ENCODE results near the gene MLF2.

GRCh38 chr12:6771091-6771495, 18.2 kb upstream of the MLF2 start:
- no peak for TF ChIP-seq POLR2AphosphoS5 (IDR thresholded peaks at IDR 0.05; ENCODE audit: control insufficient read depth, insufficient read depth, low read depth, low read length)
- TF ChIP-seq RNF2 (IDR thresholded peaks at IDR 0.05): no peak
- no peak for TF ChIP-seq ZNF311 (CRISPR knock-in tag; IDR thresholded peaks at IDR 0.05)
- TF ChIP-seq BHLHE40 (IDR thresholded peaks at IDR 0.05; ENCODE audit: low read length): no peak
- TF ChIP-seq NBN (IDR thresholded peaks at IDR 0.05; ENCODE audit: low read depth): no peak
- no peak for TF ChIP-seq RB1 (IDR thresholded peaks at IDR 0.05; ENCODE audit: low read depth)
- no peak for TF ChIP-seq FOXJ3 (CRISPR knock-in tag; IDR thresholded peaks at IDR 0.05)
- TF ChIP-seq BRD4 (IDR thresholded peaks at IDR 0.05): no peak
- TF ChIP-seq ZKSCAN8 (CRISPR knock-in tag; IDR thresholded peaks at IDR 0.05): no peak
- no peak for TF ChIP-seq CTCF (IDR thresholded peaks at IDR 0.05 in 2 of 3, conservative IDR thresholded peaks at IDR 0.05 in 1 of 3; ENCODE audit: insufficient read depth in 2 of 3, low read depth in 1 of 3, low read length in 3 of 3)
- TF ChIP-seq THAP7 (CRISPR knock-in tag; IDR thresholded peaks at IDR 0.05): no peak
- TF ChIP-seq HMG20A (CRISPR knock-in tag; conservative IDR thresholded peaks at IDR 0.05): no peak
- TF ChIP-seq ETS2 (tag; IDR thresholded peaks at IDR 0.05; ENCODE audit: borderline replicate concordance, poor library complexity, severe bottlenecking): no peak
- no peak for TF ChIP-seq ZNF384 (IDR thresholded peaks at IDR 0.05; ENCODE audit: low read depth, low read length)

Data from K562 (cell line).